Panc1 (cell line): Measurements from ENCODE around the gene L3MBTL2. TPM values are rescaled to one million over a fixed set of nuclear protein-coding genes. Genes with fewer than 3 reads are reported as not detected.

ENCODE experiments used
- ATAC-seq: fragments of 200-7000 bp; cut with Tn5 transposase; 2 replicates; pipeline ENCODE4 v1.9.1; 2020; ENCODE audit warnings: mild to moderate bottlenecking, moderate library complexity
- BruUV-seq: library from RNA; stranded (reverse); fragments of 400-500 nt; replicated peaks from 2 replicates; lab custom pipeline; 2021; lab: Mats Ljungman, UMichigan
- CTCF ChIA-PET: fragments of 300-600 bp; sonication (Branson Sonifier 250); formaldehyde crosslinking; loops from one replicate; lab custom pipeline; 2022; ENCODE audit warnings: antibody characterized with exemption; lab: Charles Lee
- POLR2A ChIA-PET: fragments of 300-600 bp; sonication (Branson Sonifier 250); formaldehyde crosslinking; loops from one replicate; lab custom pipeline; 2022; ENCODE audit warnings: antibody characterized with exemption; lab: Charles Lee
- DNase-seq: peaks from one replicate; pipeline ENCODE4 v3.0.0-alpha.2; 2010; ENCODE audit warnings: low read depth, low spot score
- H3K27ac ChIP-seq: 2 replicates; pipeline ENCODE4 v1.5.1; 2011; ENCODE audit warnings: mild to moderate bottlenecking, low read length, inconsistent platforms
- H3K27me3 ChIP-seq: fragments of 200-500 bp; sonication (Bioruptor generic); 2 replicates; pipeline ENCODE4 v1.6.0; 2014; ENCODE audit warnings: low read length, inconsistent platforms; ENCODE audit not compliant: control insufficient read depth, insufficient read depth
- H3K36me3 ChIP-seq: fragments of 200-500 bp; sonication (Bioruptor generic); 2 replicates; pipeline ENCODE4 v1.5.1; 2014; ENCODE audit warnings: inconsistent platforms, mild to moderate bottlenecking, low read length, moderate library complexity; ENCODE audit not compliant: control insufficient read depth, insufficient read depth
- H3K4me1 ChIP-seq: 2 replicates; pipeline ENCODE4 v1.5.1; 2011; ENCODE audit warnings: inconsistent platforms, mild to moderate bottlenecking, low read length, moderate library complexity; ENCODE audit not compliant: control insufficient read depth, insufficient read depth
- H3K4me3 ChIP-seq, 2 experiments: 2 replicates each; pipeline ENCODE4 v1.5.1; 2011 to 2012; ENCODE audit warnings: low read depth in 2 of 2, low read length in 2 of 2, mild to moderate bottlenecking in 2 of 2, inconsistent platforms in 1 of 2, moderate library complexity in 1 of 2
- H3K9me3 ChIP-seq: fragments of 200-500 bp; sonication (Bioruptor generic); 2 replicates; pipeline ENCODE4 v1.5.1; 2014; ENCODE audit warnings: low read depth, mild to moderate bottlenecking, inconsistent platforms, low read length, moderate library complexity; ENCODE audit not compliant: control insufficient read depth, insufficient read depth
- POLR2AphosphoS5 ChIP-seq: IDR thresholded peaks from 2 replicates; pipeline ENCODE4 v1.6.1; 2012; ENCODE audit warnings: mild to moderate bottlenecking, low read depth, low read length, moderate library complexity
- SIN3A ChIP-seq: IDR thresholded peaks from 2 replicates; pipeline ENCODE4 v1.6.1; 2012; ENCODE audit warnings: low read depth, mild to moderate bottlenecking, low read length, moderate library complexity, borderline replicate concordance; ENCODE audit not compliant: insufficient read depth
- TCF7L2 ChIP-seq: IDR thresholded peaks from 2 replicates; pipeline ENCODE4 v1.6.1; 2011; ENCODE audit warnings: mild to moderate bottlenecking, low read depth, low read length, inconsistent platforms
- in situ Hi-C: cut with HindIII; loops from 2 replicates; pipeline ENCODE4 v1.10.0; 2016; ENCODE audit warnings: low sequenced_read_pairs, low pct_unique_long_range_greater_than_20kb
- intact Hi-C: fragments of 100-400 bp; cut with micrococcal nuclease; formaldehyde crosslinking; loops from one replicate; pipeline ENCODE4 v1.10.0; 2022; ENCODE audit not compliant: unreplicated experiment
- total RNA-seq: library from RNA; stranded (reverse); gene quantifications from one replicate; pipeline ENCODE4 v1.2.1, GENCODE V29; 2021; ENCODE audit not compliant: unreplicated experiment
- TF ChIP-seq, protein P1 (sequence below), 2 experiments: IDR thresholded peaks; 2 replicates each; pipeline ENCODE4 v1.6.1; 2011 to 2012; ENCODE audit warnings: low read depth in 2 of 2, control low read depth in 1 of 2, low read length in 1 of 2, mild to moderate bottlenecking in 1 of 2, moderate library complexity in 1 of 2; ENCODE audit not compliant: insufficient read depth in 1 of 2
- TF ChIP-seq, protein P2 (sequence below): fragments of 450-650 bp; IDR thresholded peaks from 2 replicates; pipeline ENCODE4 v1.5.1; 2017; ENCODE audit warnings: mild to moderate bottlenecking

The L3MBTL2 gene
- total RNA-seq, 1 experiment from 2014 or later: 26.6 TPM

DNA sequence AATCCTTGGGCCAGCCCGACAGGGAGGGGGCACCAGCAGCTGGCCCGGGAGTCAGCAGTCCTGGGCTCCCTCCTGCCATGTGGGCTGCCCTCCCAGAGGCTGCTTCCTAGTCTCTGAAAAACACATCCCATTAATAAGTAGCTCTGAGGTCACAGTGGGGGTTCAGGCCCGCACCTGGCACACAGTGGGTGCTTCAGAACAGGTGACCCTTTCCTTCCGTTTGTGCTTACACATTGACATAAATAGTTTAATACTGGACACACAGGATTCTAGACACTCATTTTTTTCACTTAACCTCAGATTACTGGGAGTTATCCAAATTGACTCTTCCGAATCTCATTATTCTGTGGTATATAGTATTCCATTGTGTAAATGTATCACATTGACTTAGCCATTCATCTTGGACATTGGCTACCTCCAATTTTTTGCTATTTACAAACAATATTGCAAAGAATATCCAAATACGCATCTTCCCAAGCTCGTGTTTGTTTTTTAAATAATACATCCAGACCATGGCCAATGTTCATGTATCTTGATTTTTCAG, 36.1 kb downstream of the L3MBTL2 start:
- POLR2A ChIA-PET: interaction anchor here (0.5 kb wide), 1 partner anchor 11 kb away, joined by 3 read pairs; no protein-coding TSS in a partner anchor
- Histone ChIP-seq H3K36me3 (no peaks in the 10 kb centered on the region), H3K27me3 (no peaks in the 10 kb centered on the region), H3K4me1 (no peaks in the 10 kb centered on the region), H3K27ac (no peak overlapping the region), H3K9me3 (no peaks in the 10 kb centered on the region), H3K4me3 (no peak overlapping the region)
- in situ Hi-C loops (no loop called here), intact Hi-C loops (no loop called here)
- ATAC-seq (no peak), DNase-seq (no peak)
- BruUV-seq: no TSS peak
- CTCF ChIA-PET: no interaction called here
- TF ChIP-seq, protein P1, sequence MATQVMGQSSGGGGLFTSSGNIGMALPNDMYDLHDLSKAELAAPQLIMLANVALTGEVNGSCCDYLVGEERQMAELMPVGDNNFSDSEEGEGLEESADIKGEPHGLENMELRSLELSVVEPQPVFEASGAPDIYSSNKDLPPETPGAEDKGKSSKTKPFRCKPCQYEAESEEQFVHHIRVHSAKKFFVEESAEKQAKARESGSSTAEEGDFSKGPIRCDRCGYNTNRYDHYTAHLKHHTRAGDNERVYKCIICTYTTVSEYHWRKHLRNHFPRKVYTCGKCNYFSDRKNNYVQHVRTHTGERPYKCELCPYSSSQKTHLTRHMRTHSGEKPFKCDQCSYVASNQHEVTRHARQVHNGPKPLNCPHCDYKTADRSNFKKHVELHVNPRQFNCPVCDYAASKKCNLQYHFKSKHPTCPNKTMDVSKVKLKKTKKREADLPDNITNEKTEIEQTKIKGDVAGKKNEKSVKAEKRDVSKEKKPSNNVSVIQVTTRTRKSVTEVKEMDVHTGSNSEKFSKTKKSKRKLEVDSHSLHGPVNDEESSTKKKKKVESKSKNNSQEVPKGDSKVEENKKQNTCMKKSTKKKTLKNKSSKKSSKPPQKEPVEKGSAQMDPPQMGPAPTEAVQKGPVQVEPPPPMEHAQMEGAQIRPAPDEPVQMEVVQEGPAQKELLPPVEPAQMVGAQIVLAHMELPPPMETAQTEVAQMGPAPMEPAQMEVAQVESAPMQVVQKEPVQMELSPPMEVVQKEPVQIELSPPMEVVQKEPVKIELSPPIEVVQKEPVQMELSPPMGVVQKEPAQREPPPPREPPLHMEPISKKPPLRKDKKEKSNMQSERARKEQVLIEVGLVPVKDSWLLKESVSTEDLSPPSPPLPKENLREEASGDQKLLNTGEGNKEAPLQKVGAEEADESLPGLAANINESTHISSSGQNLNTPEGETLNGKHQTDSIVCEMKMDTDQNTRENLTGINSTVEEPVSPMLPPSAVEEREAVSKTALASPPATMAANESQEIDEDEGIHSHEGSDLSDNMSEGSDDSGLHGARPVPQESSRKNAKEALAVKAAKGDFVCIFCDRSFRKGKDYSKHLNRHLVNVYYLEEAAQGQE (IDR thresholded peaks at IDR 0.05; ENCODE audit: insufficient read depth in 1 of 2, low read depth in 2 of 2, low read length in 1 of 2): no peak
- TF ChIP-seq POLR2AphosphoS5 (no peak), SIN3A (no peak), TCF7L2 (no peak)
- TF ChIP-seq, protein P2, sequence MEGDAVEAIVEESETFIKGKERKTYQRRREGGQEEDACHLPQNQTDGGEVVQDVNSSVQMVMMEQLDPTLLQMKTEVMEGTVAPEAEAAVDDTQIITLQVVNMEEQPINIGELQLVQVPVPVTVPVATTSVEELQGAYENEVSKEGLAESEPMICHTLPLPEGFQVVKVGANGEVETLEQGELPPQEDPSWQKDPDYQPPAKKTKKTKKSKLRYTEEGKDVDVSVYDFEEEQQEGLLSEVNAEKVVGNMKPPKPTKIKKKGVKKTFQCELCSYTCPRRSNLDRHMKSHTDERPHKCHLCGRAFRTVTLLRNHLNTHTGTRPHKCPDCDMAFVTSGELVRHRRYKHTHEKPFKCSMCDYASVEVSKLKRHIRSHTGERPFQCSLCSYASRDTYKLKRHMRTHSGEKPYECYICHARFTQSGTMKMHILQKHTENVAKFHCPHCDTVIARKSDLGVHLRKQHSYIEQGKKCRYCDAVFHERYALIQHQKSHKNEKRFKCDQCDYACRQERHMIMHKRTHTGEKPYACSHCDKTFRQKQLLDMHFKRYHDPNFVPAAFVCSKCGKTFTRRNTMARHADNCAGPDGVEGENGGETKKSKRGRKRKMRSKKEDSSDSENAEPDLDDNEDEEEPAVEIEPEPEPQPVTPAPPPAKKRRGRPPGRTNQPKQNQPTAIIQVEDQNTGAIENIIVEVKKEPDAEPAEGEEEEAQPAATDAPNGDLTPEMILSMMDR: no peak

DNA sequence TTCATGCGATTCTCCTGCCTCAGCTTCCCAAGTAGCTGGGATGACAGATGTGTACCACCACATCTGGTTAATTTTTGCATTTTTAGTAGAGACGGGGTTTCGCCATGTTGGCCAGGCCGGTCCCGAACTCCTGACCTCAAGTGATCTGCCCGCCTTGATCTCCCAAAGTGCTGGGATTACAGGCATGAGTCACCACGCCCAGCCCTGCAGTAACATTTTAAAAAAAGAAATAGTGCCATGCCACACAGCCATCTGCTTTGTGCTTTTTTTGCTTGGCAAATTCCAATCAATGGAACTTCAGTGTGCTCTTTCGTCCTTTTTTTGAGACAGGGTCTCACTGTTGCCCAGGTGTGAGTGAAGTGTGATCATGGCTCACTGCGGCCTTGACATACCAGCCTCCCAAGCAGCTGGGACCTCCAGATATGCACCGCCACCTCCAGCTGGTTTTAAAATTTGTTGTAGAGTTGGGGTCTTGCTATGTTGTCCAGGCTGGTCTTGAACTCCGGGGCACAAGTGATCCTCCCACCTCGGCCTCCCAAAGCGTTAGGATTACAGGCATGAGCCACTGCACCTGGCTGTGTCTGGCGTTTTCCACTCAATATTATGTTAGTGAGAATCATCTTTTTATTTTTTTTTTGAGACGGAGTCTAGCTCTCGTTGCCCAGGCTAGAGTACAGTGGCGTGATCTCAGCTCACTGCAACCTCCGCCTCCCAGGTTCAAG, 37.4 kb downstream of the L3MBTL2 start:
- no peak for ATAC-seq
- TF ChIP-seq, protein P2: no peak
- TF ChIP-seq POLR2AphosphoS5 (no peak; the same call in 1 of the 2 replicates), TCF7L2 (no peak), SIN3A (no peak)
- TF ChIP-seq, protein P1 (IDR thresholded peaks at IDR 0.05; ENCODE audit: insufficient read depth in 1 of 2, low read depth in 2 of 2, low read length in 1 of 2): no peak
- intact Hi-C loops: no loop called here

More for the DNA sequence above, 37.4 kb downstream of the L3MBTL2 start:
- Histone ChIP-seq H3K4me3 (no peak overlapping the region), H3K9me3 (no peaks in the 10 kb centered on the region), H3K36me3 (no peaks in the 10 kb centered on the region), H3K27me3 (no peaks in the 10 kb centered on the region), H3K27ac (no peak overlapping the region), H3K4me1 (no peaks in the 10 kb centered on the region)
- BruUV-seq: no TSS peak
- POLR2A ChIA-PET: interaction anchor here (1.2 kb wide), 1 partner anchor 35 kb away, joined by 3 read pairs; no protein-coding TSS in a partner anchor
- in situ Hi-C loops: no loop called here
- CTCF ChIA-PET: interaction anchor here (0.6 kb wide), 1 partner anchor 534 kb away, joined by 5 read pairs; no protein-coding TSS in a partner anchor
- DNase-seq: no peak
